Mesothelial cell of epicardium (in vitro differentiated cells): ENCODE results near the gene HSH2D. TPM values are rescaled to one million over a fixed set of nuclear protein-coding genes. Genes with fewer than 3 reads are reported as not detected.

Experiments used
- DNase-seq, 2 experiments: peaks; one replicate each; pipeline ENCODE4 v3.0.0; 2021; ENCODE audit warnings: low spot score in 2 of 2; ENCODE audit not compliant: unreplicated experiment in 2 of 2
- H3K27ac Mint-ChIP-seq: 2 replicates; pipeline ENCODE4 v1.8.0; 2021; ENCODE audit warnings: mixed read lengths
- H3K27me3 Mint-ChIP-seq: 2 replicates; pipeline ENCODE4 v1.8.0; 2021; ENCODE audit warnings: low read depth, mixed read lengths
- H3K36me3 Mint-ChIP-seq: 2 replicates; pipeline ENCODE4 v1.8.0; 2021; ENCODE audit warnings: mixed read lengths
- H3K4me1 Mint-ChIP-seq: 2 replicates; pipeline ENCODE4 v1.8.0; 2021; ENCODE audit warnings: mixed read lengths
- H3K4me3 Mint-ChIP-seq: 2 replicates; pipeline ENCODE4 v1.8.0; 2021; ENCODE audit warnings: mild to moderate bottlenecking, moderate library complexity, mixed read lengths
- H3K9me3 Mint-ChIP-seq: 2 replicates; pipeline ENCODE4 v1.8.0; 2021; ENCODE audit warnings: mixed read lengths
- CTCF ChIP-seq: fragments of 200-600 bp; sonication (generic); IDR thresholded peaks from one replicate; pipeline ENCODE4 v1.5.0; 2021; ENCODE audit warnings: antibody characterized with exemption; ENCODE audit not compliant: unreplicated experiment
- total RNA-seq: library from RNA; stranded (reverse); gene quantifications from 3 replicates; pipeline ENCODE4 v1.2.1, GENCODE V29; 2021

Gene HSH2D
- total RNA-seq, 1 donor from 2014 or later, result 0.38 TPM

GRCh38 chr19:16199275-16199932, 55.9 kb downstream of the HSH2D start:
- DNase-seq, result no peak
- peaks cover 15% of the 10 kb centered on the region for H3K36me3 Mint-ChIP-seq
- H3K9me3 Mint-ChIP-seq, result no peaks in the 10 kb centered on the region
- no peak overlapping the region for H3K27ac Mint-ChIP-seq
- no peaks in the 10 kb centered on the region for H3K27me3 Mint-ChIP-seq
- no peak for TF ChIP-seq CTCF
- peak overlapping the region; percentile 70 for H3K4me3 Mint-ChIP-seq
- H3K4me1 Mint-ChIP-seq, result peaks cover 15% of the 10 kb centered on the region

DNA sequence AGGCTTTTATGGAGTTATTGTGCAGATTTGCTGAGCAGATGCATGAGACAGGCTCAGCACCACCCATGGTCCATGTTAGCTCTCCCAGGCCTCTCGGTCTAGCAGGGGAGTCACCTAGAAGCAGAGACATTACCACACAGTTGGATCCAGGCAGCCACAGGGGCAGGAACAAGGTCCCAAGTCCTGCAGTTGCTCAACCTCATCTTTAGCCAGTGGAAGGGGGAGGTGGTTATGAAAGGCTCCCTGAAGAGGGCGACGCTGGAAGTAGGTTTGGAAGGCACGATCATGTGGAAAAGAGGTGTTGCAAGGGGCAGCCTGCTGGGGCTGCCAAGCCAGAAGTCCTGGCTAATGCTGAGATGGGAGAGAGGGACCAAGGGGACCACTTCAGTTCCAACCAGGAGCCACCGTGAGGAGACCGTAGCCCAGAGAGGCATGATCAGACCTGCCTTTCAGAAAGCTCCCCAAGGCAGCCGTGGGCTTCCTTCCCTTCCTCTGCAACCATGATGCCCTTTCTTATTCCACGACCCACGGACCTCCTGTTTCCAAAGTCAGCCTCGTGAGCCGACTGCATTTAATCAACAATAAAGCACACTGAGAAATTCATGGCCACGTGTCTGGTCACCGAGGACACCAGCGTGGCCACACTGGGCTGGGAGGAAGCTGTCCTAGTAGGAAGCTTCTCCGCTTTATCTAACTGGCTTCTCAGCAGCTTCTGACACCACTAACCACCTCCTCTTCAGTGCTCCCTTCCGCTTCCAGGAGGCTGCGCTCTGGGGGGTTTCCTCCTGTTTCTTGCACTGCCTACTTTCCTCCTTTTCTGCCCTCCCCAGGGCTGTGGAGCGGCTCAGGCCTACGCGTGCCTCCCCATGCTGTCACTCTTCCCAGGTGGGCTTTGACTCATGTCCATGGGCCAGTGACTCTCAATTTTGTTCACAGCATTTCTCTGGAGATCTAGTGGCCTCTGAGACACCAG, 56.8 kb downstream of the HSH2D start:
- Mint-ChIP-seq H3K9me3 (no peaks in the 10 kb centered on the region), H3K27ac (no peak overlapping the region), H3K27me3 (no peaks in the 10 kb centered on the region), H3K36me3 (peaks cover 13% of the 10 kb centered on the region), H3K4me3 (no peak overlapping the region), H3K4me1 (peaks cover 15% of the 10 kb centered on the region)
- no peak for TF ChIP-seq CTCF
- no peak for DNase-seq

GRCh38 chr19:16201011-16201391, 57.5 kb downstream of the HSH2D start:
- no peak overlapping the region for H3K27ac Mint-ChIP-seq
- H3K4me1 Mint-ChIP-seq, result peaks cover 15% of the 10 kb centered on the region
- TF ChIP-seq CTCF, result no peak
- no peak overlapping the region for H3K4me3 Mint-ChIP-seq
- H3K9me3 Mint-ChIP-seq, result no peaks in the 10 kb centered on the region
- H3K36me3 Mint-ChIP-seq, result peaks cover 13% of the 10 kb centered on the region
- no peak for DNase-seq
- H3K27me3 Mint-ChIP-seq, result no peaks in the 10 kb centered on the region

- Mint-ChIP-seq H3K27ac (no peak overlapping the region), H3K4me1 (peaks cover 8% of the 10 kb centered on the region), H3K4me3 (no peak overlapping the region), H3K27me3 (no peaks in the 10 kb centered on the region), H3K9me3 (no peaks in the 10 kb centered on the region), H3K36me3 (peaks cover 15% of the 10 kb centered on the region)
- no peak for DNase-seq
- TF ChIP-seq CTCF, result no peak
Observed at GRCh38 chr19:16202320-16203255, 59.1 kb downstream of the HSH2D start.

GRCh38 chr19:16203256-16204004, 59.9 kb downstream of the HSH2D start:
- no peaks in the 10 kb centered on the region for H3K9me3 Mint-ChIP-seq
- H3K27ac Mint-ChIP-seq, result no peak overlapping the region
- no peak for DNase-seq

More at GRCh38 chr19:16203256-16204004, 59.9 kb downstream of the HSH2D start:
- Mint-ChIP-seq H3K4me3 (no peak overlapping the region), H3K36me3 (peaks cover 18% of the 10 kb centered on the region), H3K4me1 (peaks cover 7% of the 10 kb centered on the region), H3K27me3 (no peaks in the 10 kb centered on the region)
- TF ChIP-seq CTCF, result no peak
